Spleen (tissue), 11 donors: Measurements from ENCODE around the gene RIMS1. TPM values are rescaled to one million over a fixed set of nuclear protein-coding genes. Genes with fewer than 3 reads are reported as not detected.

Source experiments
- DNase-seq: peaks from one replicate; pipeline ENCODE4 v3.0.0-alpha.2; 2020
- H3K27ac ChIP-seq, 8 donors: fragments of 200-600 bp; sonication (generic) in 7 of 8; 1 replicate in 4 of 8; 2 replicates in 4 of 8; pipeline versions ENCODE4 v1.5.0 to v1.8.0; 2016 to 2021; ENCODE audit warnings: inconsistent platforms in 4 of 8, mild to moderate bottlenecking in 4 of 8, moderate library complexity in 1 of 8
- H3K27me3 ChIP-seq, 7 donors: fragments of 200-600 bp; sonication (generic) in 6 of 7; replicated peaks in 1 of 7; 1 replicate in 4 of 7; 2 replicates in 3 of 7; pipeline versions ENCODE4 v1.5.0 to v1.8.0; 2016 to 2021; ENCODE audit warnings: inconsistent platforms in 3 of 7, mild to moderate bottlenecking in 1 of 7
- H3K36me3 ChIP-seq, 6 donors: fragments of 200-600 bp; sonication (generic) in 5 of 6; 1 replicate in 4 of 6; 2 replicates in 2 of 6; pipeline versions ENCODE4 v1.5.0 to v1.8.0; 2016 to 2021; ENCODE audit warnings: inconsistent platforms in 2 of 6
- H3K4me1 ChIP-seq, 6 donors: fragments of 200-600 bp; sonication (generic) in 5 of 6; 1 replicate in 3 of 6; 2 replicates in 3 of 6; pipeline versions ENCODE4 v1.5.0 to v1.8.0; 2016 to 2021; ENCODE audit warnings: inconsistent platforms in 3 of 6
- H3K4me3 ChIP-seq, 8 donors: fragments of 200-600 bp; sonication (generic) in 7 of 8; 1 replicate in 4 of 8; 2 replicates in 4 of 8; pipeline versions ENCODE4 v1.5.0 to v1.8.0; 2016 to 2021; ENCODE audit warnings: inconsistent platforms in 4 of 8, mild to moderate bottlenecking in 4 of 8, moderate library complexity in 2 of 8
- H3K9me3 ChIP-seq, 8 donors: fragments of 200-600 bp; sonication (generic) in 7 of 8; 1 replicate in 4 of 8; 2 replicates in 4 of 8; pipeline versions ENCODE4 v1.5.0 to v1.8.0; 2016 to 2021; ENCODE audit warnings: inconsistent platforms in 4 of 8
- POLR2A ChIP-seq, 3 donors: fragments of 450-650 bp; IDR thresholded peaks; one replicate each; pipeline ENCODE4 v1.5.1; 2017; ENCODE audit warnings: antibody characterized with exemption in 3 of 3, mild to moderate bottlenecking in 1 of 3
- POLR2AphosphoS5 ChIP-seq, 3 donors: sonication (generic); formaldehyde crosslinking; IDR thresholded peaks; one replicate each; pipeline ENCODE4 v1.5.1; 2017; ENCODE audit warnings: antibody characterized with exemption in 3 of 3
- WGBS, 5 donors: extraction: QIAGEN DNeasy Blood & Tissue Kit in 3 of 5; methylation state at CpG; one replicate each; pipeline versions ENCODE4 v1.1.5 to v1.1.7; 2013 to 2018; 5-methylcytosine and 5-hydroxymethylcytosine counted together
- intact Hi-C: fragments of 100-400 bp; cut with DNase I; formaldehyde crosslinking; loops from one replicate; pipeline ENCODE4 v1.15.0; 2023; ENCODE audit warnings: low total_unique reads
- polyA plus RNA-seq, 3 donors: library from polyadenylated mRNA; stranded (reverse); fragments of 200-250 nt; gene quantifications; one replicate each; pipeline ENCODE4 v1.2.1, GENCODE V29; 2013
- total RNA-seq, 7 donors: library from RNA; depleted of rRNA in 3 of 7; stranded (reverse); fragments of >200 nt in 3 of 7; fragmentation: NEBNext Ultra II Directional in 4 of 7; extraction: Animal tissue kit (Norgen Biotek cat#: 25700) in 4 of 7; gene quantifications; one replicate each; pipeline versions ENCODE4 v1.1.0 to v1.2.1, GENCODE V29; 2016 to 2021
- TF ChIP-seq, protein P1 (sequence below), 11 experiments: fragments of 200-600 bp in 7 of 11; fragments of 450-650 bp in 4 of 11; sonication (generic) in 4 of 11; IDR thresholded peaks in 8 of 11; conservative IDR thresholded peaks in 3 of 11; 1 replicate in 7 of 11; 2 replicates in 4 of 11; pipeline versions ENCODE4 v1.4.0 to v1.8.0; 2016 to 2021; ENCODE audit warnings: antibody characterized with exemption in 11 of 11, inconsistent platforms in 4 of 11, mild to moderate bottlenecking in 1 of 11
- donor health status: healthy with polysubstance abuse.
- donor health status: DM: no; HTN: no; CAD: no; lungs with moderate emphysema.
- donor health status: DM: no; HTN: no; CAD: no.
- donor health status: Bipolar disorder and iron deficiency.
- donor health status: healthy.
- donor health status: DM: no; HTN: no; CAD: no.
- donor health status: DM: yes; HTN: yes; CAD: no.

Gene RIMS1
- total and polyA plus RNA-seq, 10 donors: not detected

DNA sequence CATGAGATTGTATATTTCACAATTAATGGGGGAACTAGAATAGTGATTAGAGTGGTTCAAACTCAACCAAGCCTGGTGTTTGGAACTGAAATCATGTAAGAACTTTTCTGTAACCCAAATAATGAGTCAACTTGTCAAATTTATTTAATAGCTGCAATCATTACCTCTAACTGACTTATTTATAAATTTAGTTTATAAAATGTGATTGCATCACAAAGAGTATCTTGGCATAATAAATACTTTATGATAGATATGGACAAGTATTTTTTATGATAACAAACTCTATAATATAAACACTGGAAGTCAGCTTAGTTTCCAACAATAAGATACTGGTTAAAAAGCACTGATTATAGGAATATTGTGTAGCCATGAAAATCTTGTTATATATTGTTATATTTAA, 319.1 kb downstream of the RIMS1 start:
- intact Hi-C loops: no loop called here

DNA sequence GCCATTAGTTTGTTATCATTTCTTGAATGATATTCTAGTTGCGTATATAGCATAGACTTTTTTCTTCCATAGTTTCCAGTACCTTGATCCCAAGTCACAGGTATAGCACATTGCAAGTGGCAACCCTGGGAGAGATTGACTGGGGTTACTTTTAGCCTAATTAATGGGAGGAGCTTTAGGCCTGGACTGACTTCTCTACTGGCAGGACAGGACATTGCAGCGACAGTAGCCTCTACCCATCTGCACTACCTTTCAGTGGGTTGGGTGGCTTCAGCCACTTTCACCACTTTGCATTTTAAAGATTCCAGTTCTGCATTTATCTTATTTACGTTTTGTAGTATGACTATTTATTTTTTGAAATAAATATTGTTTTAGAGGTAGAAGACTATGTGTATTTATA, 320.3 kb downstream of the RIMS1 start:
- Histone ChIP-seq H3K36me3 (no peaks in the 10 kb centered on the region), H3K4me1 (no peaks in the 10 kb centered on the region), H3K9me3 (no peaks in the 10 kb centered on the region), H3K27ac (no peak overlapping the region), H3K4me3 (no peak overlapping the region), H3K27me3 (no peaks in the 10 kb centered on the region)
- no peak for DNase-seq
- intact Hi-C loops: no loop called here
- no peak for TF ChIP-seq POLR2A (IDR thresholded peaks at IDR 0.05)
- no peak for TF ChIP-seq POLR2AphosphoS5 (IDR thresholded peaks at IDR 0.05)
- TF ChIP-seq, protein P1, sequence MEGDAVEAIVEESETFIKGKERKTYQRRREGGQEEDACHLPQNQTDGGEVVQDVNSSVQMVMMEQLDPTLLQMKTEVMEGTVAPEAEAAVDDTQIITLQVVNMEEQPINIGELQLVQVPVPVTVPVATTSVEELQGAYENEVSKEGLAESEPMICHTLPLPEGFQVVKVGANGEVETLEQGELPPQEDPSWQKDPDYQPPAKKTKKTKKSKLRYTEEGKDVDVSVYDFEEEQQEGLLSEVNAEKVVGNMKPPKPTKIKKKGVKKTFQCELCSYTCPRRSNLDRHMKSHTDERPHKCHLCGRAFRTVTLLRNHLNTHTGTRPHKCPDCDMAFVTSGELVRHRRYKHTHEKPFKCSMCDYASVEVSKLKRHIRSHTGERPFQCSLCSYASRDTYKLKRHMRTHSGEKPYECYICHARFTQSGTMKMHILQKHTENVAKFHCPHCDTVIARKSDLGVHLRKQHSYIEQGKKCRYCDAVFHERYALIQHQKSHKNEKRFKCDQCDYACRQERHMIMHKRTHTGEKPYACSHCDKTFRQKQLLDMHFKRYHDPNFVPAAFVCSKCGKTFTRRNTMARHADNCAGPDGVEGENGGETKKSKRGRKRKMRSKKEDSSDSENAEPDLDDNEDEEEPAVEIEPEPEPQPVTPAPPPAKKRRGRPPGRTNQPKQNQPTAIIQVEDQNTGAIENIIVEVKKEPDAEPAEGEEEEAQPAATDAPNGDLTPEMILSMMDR (IDR thresholded peaks at IDR 0.05 in 8 of 11, conservative IDR thresholded peaks at IDR 0.05 in 3 of 11): no peak
- 60 to 83% (median 73%) methylated on average over 3 of the region's 3 CpGs for WGBS, 5 donors

More for the DNA sequence above, 319.1 kb downstream of the RIMS1 start:
- H3K9me3 ChIP-seq: no peaks in the 10 kb centered on the region
- H3K4me3 ChIP-seq: no peak overlapping the region
- no peak for DNase-seq
- TF ChIP-seq, protein P1 (IDR thresholded peaks at IDR 0.05 in 8 of 11, conservative IDR thresholded peaks at IDR 0.05 in 3 of 11): no peak
- TF ChIP-seq POLR2AphosphoS5 (IDR thresholded peaks at IDR 0.05) (no peak), POLR2A (IDR thresholded peaks at IDR 0.05) (no peak)
- H3K27ac ChIP-seq: no peak overlapping the region
- H3K36me3 ChIP-seq: no peaks in the 10 kb centered on the region
- no peaks in the 10 kb centered on the region for H3K27me3 ChIP-seq
- no peaks in the 10 kb centered on the region for H3K4me1 ChIP-seq

DNA sequence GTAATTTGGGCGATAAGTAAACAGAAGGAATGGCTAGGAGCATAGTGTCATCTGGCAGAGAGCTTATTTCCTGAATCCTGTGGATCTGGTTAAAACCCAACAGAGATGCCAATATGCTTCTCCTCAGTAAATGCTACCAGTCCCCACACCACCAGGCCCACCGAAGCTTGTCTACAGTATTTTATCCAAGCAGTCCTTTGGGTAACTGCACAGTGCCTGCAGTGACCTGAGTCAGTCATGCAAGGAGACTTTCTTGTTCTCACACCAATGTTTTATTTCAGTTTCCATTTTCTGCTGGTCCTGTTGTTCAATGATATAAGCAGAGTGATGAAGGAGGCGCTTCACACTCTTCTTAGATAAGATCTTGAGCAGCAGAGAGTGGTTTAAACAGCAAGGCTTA, 326.3 kb downstream of the RIMS1 start:
- Histone ChIP-seq H3K9me3 (no peaks in the 10 kb centered on the region), H3K27me3 (no peaks in the 10 kb centered on the region), H3K4me1 (no peaks in the 10 kb centered on the region), H3K36me3 (no peaks in the 10 kb centered on the region), H3K27ac (no peak overlapping the region), H3K4me3 (no peak overlapping the region)
- TF ChIP-seq POLR2A (IDR thresholded peaks at IDR 0.05): no peak
- TF ChIP-seq, protein P1 (IDR thresholded peaks at IDR 0.05 in 8 of 11, conservative IDR thresholded peaks at IDR 0.05 in 3 of 11): no peak
- no peak for TF ChIP-seq POLR2AphosphoS5 (IDR thresholded peaks at IDR 0.05)
- intact Hi-C loops: no loop called here
- DNase-seq: no peak
- WGBS, 5 donors: 47 to 82% (median 73%) methylated on average over 3 of the region's 3 CpGs

DNA sequence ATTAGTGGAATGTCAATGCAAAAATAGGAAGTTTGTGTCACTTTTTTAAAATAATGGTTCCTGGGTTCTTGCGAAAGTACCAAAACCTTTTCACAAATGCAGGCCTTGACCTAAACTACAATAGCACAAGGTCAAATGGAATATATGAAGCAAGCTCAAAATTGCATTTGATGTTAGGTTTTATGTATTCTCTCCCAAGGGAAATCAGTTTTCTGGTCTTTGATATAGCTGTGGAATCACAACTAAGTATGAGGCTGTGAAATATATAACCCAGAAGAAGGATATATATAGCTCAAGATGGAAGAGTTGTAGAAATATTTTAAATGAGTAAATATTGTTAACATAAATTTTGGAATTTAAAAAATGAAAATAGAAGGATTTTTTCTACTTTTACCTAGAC, 327.3 kb downstream of the RIMS1 start:
- intact Hi-C loops: no loop called here

More for the DNA sequence above, 327.3 kb downstream of the RIMS1 start:
- H3K4me3 ChIP-seq: no peak overlapping the region
- WGBS, 5 donors: 70 to 88% (median 79%) methylated on average over 1 of the region's 1 CpG
- no peak for DNase-seq
- no peak for TF ChIP-seq POLR2AphosphoS5 (IDR thresholded peaks at IDR 0.05)
- H3K27me3 ChIP-seq: no peaks in the 10 kb centered on the region
- H3K36me3 ChIP-seq: no peaks in the 10 kb centered on the region
- H3K27ac ChIP-seq: no peak overlapping the region
- H3K9me3 ChIP-seq: no peaks in the 10 kb centered on the region
- H3K4me1 ChIP-seq: no peaks in the 10 kb centered on the region
